NCI-H1694 (cell line): Measurements from ENCODE around the gene LATS1.
"Not testable (repeated sequence)": the region's sequence is repeated elsewhere in the genome, so short reads cannot be mapped to it uniquely, and the experiment has no call there.

ENCODE experiments used
- DNase-seq: peaks from one replicate; lab custom pipeline; 2025; lab: John Stamatoyannopoulos, UW

The LATS1 gene

DNA sequence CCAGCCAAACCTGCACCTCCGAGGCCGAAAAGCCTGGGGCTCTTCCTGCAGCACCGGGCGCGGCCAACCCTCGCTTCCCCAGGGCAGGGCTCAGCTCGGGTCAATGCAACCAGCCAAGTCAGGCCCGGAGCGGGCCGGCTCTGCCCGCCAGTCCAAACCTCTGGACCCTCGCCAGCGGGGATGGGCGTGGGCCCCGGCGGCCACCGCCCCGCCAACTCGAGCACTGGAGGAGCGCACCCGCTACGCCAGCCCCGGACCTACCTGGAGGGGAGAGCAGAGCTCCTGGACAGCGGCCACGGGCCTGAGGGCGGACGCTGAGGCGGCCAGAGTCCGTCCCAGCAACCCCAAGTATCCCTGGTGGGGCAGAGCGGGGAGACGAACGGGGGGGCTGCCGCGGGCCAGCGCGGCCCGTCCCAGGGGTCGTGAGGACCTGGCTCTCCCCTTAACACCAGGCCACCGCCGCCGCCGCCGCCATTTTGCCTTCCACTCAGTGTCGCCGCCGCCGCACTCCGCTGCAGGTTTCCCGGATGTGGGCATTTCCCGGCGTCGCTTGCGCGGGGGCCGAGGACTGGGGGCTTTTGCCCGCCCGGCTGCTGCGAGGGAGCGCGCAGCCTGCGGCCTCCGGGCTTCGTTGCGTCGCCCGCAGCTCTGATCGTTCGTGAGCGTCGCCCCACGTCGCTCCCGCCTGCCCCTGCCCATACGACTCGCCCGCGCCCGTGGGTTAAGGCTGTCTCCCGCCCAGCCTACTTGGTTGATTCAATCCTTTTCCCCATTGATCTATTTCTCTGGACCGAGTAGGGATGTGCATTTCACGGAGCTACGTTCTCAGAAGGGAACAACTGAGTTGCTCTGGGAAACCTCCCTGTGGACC lies at the start of gene LATS1:
Gene LATS1, minus strand, starts transcription at position 514 of the 871 bp plus-strand sequence. CDS start 15,975 bp downstream, outside the sequence.
- peak; percentile 42 for DNase-seq

DNA sequence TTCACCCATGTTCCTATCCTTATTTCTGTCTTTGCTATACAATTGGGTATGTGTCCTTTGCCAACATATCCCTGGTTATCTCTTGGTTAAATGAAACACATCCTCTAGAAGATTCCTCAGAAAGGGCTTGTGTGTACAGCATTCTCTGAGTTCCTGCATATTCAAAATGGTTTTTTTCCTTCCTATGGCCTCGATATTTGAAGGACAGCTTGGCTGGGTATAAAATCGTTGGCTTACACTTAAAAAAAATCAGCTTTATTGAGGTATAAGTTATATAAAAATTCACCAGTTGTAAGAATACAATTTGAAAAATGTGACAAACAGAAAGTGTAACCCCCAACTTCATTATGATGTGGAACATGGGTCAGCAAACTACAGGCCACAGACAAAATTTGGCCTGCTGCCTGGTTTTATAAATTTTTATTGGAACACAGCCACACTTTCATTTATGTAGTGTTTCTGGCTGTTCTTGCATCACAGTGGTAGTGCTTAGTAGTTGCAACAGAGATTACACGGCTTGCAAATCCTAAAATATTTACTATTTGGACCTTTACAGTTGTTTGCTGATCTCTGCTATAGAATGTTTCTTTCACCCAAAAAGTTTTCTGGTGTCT lies 48.4 kb upstream of the LATS1 start:
- DNase-seq = no peak

DNA sequence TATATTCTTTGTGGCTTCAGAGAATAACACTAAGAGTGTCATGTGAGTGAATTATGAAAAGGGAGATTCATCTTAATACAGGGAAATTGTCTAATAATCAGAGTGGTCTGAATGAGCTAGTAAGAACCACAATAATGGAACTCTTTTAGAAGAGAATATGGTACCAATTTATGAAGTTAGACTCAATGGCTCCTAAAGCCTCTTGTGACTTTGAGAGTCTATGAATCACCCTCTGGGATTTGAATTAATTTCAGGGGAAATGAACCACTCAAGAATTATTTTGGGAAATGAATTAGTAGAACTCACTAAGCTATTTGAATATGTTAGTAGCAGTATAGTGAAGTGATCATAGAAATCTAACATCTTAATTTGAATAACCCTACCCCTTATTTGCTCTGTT lies 46.0 kb upstream of the LATS1 start:
- no peak for DNase-seq

DNA sequence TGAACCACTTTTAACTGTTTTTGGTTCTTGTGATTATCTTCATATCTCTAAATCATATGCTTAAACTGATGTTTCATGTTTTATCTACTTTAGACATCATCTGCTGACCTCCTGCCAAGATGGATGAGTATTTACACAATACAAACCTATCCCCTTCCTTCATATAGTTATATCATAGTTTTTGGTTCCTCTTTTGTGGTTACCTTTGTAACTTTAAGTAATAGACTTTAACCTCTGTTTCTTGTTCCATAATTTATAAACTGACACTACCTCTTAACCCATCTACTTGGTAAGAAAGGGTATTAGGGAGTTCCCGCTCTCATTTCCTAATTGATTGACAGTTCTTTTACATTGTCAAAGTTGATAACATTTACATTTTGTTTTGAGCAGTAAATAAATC lies 43.5 kb upstream of the LATS1 start:
- no peak for DNase-seq

DNA sequence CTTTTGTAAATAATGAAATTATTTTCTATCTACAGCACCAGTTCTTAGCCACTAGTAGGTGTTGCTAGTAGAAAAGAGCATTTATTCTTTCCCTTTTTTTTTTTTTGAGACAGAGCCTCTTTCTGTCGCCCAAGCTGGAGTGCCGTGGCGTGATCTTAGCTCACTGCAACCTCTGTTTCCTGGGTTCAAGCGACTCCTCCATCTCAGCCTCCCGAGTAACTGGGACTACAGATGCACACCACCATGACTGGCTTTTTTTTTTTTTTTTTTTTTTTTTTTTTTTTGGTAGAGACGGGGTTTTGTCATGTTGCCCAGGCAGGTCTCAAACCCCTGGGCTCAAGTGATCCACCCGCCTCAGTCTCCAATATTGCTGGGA lies 38.3 kb upstream of the LATS1 start:
- no peak for DNase-seq

DNA sequence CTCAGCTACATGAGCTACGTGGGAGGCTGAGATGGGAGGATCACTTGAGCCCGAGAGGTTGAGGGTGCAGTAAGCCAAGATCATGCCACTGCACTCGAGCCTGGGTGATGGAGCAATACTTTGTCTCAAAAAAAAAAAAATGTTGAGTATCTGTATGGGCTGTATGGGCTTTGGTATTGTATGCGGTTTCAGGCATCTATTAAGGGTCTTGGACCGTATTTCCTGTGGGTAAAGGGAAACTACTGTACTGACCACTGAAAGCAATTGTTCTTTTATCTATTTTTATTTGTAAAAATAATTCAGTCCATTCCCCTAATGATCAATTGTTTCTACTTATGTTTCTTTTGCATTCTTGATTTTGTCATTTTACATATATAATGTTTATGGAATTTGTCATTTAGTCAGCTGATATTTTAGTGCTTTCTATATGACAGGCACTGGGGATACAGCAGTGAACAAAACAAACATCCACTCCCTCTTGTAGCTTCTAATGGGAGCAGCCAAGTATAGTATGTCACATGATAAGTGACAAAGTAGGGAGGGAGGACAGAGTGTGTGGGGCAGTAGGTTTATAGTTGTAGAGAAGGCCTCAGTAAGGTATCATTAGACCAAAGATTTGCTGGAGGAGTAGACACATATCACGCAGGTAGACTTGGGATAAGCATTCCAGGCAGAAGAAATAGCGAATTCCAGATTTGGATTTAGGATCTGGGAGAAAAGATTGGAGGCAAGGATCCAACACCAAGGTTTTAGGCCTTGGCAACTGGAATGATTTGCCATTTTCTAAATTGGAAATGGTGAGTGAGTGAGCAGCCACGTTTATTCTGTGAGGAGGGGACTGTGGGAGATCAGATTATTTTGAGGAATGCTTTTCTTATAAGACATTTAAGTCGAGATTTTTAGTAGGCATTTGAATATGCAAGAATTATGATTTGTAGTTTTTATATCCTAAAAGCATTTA lies 37.7 kb upstream of the LATS1 start:
- no peak for DNase-seq

DNA sequence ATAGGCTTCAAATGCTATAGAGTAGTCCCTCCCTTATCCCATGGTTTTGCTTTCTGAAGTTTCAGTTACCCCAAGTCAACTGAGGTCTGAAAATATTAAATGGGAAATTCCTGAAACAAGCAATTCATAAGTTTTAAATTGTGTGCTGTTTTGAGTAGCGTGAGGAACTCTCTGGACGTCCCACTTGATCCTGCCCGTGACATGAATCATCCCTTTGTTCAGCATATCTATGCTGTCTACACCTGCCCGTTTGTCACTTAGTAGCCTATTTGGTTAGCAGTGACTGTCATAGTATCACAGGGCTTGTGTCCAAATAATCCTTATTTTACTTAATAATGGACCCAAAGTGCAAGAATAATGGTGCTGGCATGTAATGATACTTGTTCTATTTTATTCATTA lies 36.6 kb upstream of the LATS1 start:
- DNase-seq = no peak

DNA sequence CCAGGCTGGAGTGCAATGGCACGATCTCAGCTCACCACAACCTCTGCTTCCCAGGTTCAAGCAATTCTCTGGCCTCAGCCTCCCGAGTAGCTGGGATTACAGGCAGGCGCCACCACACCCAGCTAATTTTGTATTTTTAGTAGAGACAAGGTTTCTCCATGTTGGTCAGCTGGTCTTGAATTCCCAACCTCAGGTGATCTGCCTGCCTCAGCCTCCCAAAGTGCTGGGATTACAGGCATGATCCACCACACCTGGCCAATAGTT lies 35.4 kb upstream of the LATS1 start:
- DNase-seq = not testable (repeated sequence)

DNA sequence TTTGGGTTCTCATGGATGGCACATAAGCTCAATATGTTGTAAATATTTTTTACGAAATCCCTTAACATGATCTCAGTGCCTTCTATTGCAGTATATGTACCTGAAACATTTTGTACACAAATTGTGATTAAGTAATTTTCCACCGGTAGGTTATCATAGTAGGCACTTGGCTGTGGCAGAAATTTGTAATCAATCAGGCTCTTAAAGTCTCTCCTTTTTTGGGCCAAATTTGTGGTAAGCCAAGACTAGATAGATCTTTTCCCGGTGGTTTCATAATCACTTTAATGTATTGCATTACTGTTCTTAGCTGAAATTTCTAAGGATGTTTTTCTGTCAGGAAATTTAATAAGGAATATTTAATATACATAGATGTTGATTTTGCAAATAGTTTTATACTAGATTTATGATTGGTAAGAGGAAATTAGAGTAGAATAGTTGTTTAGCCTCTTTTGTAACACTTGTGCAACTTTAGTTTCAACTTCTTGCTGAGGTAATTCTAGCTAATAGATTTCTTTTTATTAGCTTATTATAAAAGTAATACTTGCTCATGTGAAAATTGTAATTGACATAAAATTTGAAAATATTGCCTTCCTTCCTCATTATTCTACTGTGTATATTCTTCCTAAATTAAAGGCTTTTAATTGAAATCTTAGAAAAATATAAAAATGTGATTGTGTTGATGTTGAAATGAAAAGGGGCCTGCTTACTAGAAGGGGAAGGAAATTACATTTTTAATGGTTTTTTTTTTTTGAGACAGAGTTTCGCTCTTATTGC lies 34.9 kb upstream of the LATS1 start:
- DNase-seq = no peak

DNA sequence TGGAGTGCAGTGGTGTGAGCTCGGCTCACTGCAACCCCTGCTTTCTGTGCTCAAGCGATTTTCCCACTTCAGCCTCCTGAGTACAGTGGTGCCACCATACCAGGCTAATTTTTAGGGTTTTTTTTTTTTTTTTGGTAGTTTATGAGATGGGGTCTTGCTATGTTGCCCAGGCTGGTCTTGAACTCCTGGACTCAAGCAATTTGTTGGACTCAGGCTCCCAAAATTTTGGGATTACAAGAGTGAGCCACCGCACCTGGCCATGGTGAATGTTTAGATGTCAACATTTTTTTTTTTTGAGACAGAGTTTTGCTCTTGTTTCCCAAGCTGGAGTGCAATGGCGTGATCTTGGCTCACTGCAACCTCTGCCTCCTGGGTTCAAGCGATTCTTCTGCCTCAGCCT lies 34.0 kb upstream of the LATS1 start:
- DNase-seq = not testable (repeated sequence)

DNA sequence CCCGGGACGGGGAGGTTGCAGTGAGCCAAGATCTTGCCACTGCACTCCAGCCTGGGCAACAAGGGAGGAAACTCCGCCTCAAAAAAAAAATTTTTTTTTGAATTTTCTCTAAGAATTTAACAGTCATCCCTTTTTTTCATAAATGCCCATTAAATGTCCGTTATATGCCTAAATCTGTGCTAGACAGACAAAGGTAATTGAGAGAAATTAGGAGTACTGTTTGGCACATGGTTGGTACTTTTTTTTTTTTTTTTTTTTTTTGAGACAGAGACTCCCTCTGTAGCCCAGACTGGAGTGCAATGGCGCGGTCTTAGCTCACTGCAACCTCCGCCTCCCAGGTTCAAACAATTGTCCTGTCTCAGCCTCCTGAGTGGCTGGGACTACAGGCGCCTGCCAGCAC lies 33.3 kb upstream of the LATS1 start:
- no peak for DNase-seq

DNA sequence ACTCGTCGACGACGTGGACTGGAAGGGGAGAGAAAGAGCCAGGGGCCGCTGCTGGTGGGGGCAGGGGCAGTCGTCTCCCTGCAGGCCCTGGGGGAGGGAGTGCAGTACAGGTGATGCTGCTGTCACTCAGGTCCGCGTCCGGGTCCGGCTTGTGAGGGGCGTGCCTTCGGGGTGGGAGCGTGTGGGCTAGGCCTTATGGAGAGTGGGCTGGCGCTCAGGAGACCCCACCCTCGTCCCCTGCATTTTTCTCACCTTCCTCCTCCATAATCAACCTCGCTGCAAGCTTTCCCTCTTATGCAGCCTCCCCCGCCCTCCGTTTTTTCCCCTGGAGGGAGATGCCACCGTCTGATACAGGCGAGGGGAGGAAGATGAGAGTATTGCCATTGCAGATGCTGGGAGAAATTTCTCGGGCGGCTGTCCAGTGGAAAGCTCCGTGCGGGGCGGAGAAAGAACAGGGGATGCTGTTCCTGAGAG lies 32.3 kb upstream of the LATS1 start:
- peak; percentile 8 for DNase-seq

DNA sequence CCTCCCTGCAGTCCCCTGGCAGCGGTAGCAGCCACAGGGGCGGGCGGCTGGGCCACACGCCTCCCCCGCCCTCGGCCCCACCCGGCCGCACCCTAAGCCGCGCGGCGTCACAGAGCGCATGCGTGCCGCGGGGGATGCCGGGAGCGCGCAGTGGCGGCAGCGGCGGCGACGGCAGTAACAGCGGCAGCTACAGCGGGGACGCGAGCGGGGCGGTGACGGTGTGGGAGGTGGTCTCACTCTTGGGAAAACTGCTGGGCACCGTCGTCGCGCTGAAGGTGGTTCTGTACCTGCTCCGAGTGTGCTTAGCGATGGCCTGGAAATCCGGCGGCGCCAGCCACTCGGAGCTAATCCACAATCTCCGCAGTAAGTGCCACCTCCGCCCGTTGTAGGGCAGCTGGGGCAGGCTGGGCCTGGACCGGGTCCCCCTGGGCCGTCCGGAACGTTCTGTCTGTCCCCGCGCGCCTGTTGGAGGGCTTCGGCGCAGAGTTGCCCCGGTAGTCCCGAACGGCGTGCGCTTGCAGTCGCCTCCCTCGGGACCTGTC lies 31.8 kb upstream of the LATS1 start, which contains the start of gene PCMT1:
Gene PCMT1, plus strand, starts transcription at position 148 of the 542 bp plus-strand sequence. Its CDS starts 161 bp downstream, at position 309.
- peak; percentile 65 for DNase-seq

DNA sequence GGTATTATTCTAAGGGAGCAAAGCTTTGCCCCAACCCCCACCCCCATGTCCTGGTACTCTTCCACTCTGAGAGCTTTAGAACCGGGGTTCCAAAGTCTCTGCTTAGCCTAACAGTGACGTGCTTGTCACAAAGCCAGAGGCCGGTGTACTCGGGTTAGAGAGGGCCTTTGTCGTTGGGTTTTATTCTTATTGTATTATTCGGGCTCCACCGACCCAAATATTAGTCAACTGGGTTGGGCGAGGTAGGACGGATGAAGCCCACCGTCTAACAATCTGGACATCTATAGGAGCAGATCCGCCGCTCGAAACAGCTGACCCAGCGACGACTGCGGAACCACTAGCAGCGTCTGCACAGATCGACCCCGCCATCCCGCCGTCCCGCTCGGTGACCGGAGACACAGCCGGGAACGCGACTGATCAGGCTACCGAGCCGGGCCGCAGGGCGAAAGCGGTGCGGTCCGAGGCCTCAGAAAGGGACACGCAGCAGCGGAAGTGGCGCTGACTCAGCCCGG lies 31.2 kb upstream of the LATS1 start:
- not testable (repeated sequence) for DNase-seq

DNA sequence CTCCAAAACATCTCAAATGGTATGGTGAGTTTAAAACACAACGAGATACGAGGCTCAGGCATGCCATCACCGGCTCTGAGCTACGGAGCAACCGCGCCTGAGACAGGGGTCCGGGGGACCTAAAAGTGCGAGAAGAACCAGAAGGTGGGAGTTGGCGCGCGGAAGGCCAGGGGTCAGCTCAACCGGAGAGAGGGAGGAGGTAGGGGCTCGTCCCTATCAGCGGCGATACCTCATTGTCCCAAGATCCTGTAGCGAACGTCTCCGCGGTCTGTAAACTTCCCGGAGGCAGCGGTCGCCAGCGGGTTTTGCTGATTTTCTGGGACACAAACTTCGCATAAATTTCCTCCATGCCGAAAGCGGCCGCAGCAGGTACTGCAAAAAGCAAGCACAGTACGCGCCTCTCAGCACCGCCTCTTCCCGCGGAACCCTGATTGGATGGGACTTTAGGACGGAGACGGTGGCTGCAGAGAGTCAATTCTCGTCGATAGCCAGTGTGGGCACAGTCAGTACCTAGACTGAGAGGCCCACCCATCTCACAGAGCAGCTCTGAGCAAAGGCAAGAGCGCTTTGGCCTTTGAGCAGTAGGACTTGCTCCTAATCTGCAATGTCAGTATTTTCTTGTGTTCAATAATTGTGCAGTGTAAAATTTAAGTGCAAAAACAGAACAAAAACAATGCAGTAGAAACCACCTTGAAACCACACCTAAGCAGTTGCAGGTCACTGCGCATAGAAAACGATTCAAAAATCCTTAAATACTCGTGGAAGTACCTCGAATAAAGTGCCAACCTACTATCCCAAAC lies 28.4 kb upstream of the LATS1 start, which contains the start of gene NUP43:
Gene NUP43, minus strand, starts transcription at position 383 of the 800 bp plus-strand sequence. Its CDS starts 34 bp downstream, at position 349.
- DNase-seq = peak; percentile 82

DNA sequence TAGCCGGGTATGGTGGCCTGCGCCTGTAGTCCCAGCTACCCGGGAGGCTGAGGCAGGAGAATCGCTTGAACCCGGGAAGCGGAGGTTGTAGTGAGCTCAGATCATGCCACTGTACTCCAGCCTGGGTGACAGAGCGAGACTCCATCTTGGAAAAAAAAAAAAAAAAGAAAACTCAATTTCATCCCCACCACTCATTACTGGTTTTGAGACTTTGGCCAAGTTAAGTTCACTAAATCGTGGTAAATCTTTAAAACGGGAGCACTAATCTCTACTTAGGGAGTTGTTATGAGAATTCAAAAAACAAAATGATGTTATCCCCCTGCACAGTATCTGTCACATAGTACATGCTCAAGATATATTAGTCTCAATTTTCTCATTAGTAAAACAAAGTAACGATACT lies 27.4 kb upstream of the LATS1 start:
- not testable (repeated sequence) for DNase-seq

DNA sequence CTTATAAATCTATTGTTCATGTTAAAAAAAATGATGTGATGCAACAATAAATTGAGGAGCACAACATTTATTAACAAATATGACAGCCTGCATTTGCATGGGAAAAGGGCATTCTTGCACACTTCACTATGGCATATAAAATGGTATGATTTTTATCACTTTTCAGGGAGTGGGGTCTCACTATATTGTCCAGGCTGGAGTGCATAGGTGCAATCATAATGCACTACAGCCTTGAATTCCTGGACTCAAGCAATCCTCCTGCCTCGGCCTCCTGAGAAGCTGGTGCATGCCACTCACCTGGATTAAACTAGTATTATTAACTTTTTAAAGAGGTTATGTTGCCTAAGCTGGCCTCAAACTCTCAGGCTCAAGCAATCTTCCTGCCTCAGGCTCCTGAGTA lies 17.0 kb upstream of the LATS1 start:
- DNase-seq = no peak

DNA sequence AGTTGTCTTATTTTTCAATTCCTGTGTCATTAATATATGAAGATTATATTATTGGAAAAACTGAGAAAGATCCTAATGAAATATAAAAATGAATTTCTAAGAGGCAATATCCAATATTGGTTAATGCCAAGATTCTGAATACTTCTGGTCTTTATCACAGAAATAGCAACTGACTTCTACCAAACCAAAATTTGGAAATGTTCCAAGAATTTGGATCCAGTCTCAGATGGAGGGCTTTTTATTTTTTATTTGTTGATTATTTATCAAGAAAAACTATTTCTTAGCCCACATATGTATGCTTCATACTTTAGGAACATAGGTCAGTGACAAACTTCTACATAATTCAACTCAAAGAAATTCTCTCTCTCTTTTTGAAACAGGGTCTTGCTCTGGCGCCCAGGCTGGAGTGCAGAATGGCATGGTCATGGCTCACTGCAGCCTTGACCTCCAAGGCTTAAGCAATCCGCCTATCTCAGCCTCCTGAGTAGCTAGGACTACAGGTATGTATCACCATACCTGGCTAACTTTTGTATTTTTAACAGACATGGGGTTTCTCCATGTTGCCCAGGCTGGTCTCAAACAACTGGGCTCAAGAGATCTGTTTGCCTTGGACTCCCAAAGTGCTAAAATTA lies 15.3 kb upstream of the LATS1 start:
- DNase-seq = no peak

DNA sequence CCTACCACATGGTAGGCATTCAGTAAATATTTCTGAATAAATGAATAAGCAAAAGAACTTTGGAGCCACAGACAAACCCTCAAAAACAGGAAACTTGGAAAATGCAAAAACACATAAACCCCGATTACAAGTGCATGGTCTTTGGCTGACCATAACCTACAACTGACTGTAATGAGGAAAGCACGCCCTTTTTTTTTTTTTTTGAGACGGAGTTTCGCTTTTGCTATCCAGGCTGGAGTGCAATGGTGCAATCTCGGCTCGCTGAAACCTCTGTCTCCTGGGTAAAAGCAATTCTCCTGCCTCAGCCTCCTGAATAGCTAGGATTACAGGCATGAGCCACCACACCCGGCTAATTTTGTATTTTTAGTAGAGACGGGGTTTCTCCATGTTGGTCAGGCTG lies 11.9 kb upstream of the LATS1 start:
- DNase-seq = no peak
